Jurkat, Clone E6-1 (cell line): ENCODE data around the gene VSIG8.
A peak's percentile ranks its signal among the peaks of the same experiment; 100 is the strongest.

ENCODE experiments used
- DNase-seq: peaks from one replicate; pipeline ENCODE4 v3.0.0-alpha.2; 2011; ENCODE audit warnings: low read depth, low spot score
- H3K4me3 ChIP-seq: 2 replicates; pipeline ENCODE4 v1.5.1; 2011; ENCODE audit warnings: mild to moderate bottlenecking, low read length, control low read depth, moderate library complexity

The VSIG8 gene

DNA sequence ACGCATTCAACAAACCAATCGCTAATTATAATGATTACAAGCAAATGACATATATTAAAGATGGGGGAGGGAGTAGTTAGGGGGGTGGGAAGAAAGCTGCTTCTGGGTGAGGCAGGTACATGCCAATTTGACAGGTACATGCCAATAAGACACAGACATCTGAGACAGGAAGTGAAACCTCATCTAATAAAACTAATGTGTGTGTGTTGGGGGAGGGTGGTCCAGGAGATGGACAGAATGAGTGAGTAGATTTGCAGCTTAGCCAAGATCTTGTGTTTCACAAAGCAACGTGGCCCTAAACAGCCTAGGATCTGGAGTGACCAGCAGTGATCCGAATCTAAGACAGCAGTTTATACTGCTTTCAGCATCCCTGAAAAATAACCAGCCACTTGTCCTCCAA, 26.7 kb upstream of the VSIG8 start:
- no peak for DNase-seq
- H3K4me3 ChIP-seq = no peak overlapping the region

DNA sequence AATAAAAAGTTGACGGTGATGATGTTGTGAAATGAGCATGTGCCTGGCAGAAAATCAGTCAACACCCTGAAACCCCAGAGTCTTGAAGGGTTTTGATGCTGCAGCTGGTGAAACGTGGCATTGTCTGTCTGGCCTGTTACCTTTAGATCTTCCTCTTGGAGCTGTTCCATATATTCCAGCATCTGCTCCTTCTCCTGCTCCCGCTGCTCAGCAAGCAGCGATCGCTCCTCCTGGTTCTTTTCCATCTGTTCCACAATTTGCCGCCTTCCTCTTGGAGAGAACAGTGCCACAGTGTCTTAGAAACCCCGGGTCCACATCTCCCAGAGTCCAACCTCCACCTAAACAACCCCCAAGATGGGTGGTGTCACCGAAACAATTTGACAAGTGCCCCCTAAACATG, 21.8 kb upstream of the VSIG8 start:
- no peak for DNase-seq
- no peak overlapping the region for H3K4me3 ChIP-seq

DNA sequence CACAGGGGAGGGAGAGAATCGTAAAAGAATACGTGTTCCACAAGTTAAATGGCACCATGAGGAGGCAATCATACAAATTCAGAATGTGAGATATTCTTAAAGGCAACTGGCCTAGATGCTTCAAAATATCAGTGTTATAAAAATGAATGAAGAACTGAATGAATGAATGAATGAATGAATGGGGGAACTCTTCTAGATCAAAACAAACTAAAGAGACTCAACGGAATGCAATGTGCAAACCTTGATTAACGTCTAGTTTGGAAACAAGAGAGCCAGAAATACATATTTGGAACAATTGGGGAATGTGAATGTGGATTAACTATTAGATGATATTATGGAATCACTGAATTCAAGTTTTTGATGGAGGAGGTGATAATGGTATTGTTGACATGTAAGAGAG, 20.7 kb upstream of the VSIG8 start:
- DNase-seq = no peak
- no peak overlapping the region for H3K4me3 ChIP-seq

DNA sequence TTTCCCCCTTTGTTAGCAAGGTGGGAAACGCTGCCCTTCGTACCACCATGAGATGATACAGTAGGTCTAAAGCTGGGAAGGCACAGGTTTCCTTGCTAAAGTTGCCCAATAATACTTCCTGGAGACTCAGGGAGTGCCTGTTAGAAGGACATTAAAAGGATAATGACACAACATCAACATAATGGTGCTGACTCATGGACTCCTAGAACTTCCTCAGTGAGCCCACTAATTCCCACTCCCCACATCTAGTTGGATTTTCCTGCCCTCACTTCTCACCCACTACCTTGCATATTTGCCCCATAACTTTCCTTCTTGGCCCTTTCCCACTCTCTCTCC, 20.0 kb upstream of the VSIG8 start:
- no peak for DNase-seq
- H3K4me3 ChIP-seq = no peak overlapping the region

DNA sequence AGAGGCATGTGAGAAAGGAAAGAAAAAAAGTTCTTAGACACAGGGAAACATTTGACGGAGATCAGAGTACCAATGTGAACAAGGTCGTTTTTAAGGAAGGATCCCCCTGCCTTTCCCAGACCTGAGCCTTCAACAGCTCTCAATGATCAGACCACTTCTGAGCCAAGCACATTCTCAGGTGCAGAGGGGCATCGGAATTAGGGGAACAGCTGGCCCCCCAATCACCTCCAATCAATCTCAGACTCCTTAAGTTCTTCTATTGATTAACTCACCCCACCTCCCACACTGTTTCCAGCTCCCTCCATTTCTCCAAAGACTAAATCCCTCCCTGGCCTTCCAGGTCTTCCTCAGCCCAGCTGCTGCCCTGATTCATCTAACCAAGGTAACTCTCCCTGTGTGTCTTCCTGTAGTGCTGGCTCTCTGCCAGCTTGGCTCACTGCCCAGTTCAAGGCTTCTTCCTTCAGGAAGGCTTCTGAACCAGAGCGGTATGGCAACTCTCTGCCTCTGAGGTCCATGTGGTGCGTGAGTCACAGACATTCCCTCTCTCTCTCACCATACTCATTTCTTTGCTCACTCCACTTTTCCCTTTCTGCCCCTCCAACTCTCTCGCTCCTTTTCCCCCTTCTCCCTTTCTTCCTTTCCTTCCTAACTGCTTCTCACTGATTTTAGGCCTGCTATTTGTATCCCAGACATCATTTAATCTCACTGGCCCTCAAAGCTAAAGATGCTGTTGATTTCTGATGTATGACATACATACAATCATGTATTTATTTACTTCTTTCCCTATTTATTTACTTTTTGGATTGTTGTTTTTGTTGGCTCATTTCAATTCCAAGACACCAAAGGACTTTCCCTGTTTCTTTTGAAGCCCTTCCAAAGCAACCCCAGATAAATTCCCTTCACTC, 19.4 kb upstream of the VSIG8 start:
- no peak overlapping the region for H3K4me3 ChIP-seq
- DNase-seq = peak; percentile 30

DNA sequence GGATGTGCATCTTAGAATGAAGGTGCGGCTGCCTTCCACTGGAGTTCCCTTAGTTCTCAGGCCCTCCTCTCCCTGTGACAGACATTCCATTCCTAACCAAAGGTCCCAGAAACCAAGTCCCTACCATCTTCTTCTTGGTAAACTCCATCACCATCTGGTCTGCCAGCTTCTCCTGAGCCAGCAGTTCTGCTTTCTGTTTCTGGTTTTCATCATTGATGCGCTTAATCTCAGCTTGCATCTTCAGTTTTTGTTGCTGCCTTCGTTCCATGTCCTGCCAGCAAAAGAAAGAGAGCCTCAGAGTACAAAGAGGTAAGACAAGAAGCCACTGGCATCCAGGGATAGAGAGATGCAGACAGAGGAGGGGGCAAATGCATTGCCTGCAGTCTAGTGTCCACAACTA, 18.0 kb upstream of the VSIG8 start:
- no peak for DNase-seq
- H3K4me3 ChIP-seq = no peak overlapping the region

DNA sequence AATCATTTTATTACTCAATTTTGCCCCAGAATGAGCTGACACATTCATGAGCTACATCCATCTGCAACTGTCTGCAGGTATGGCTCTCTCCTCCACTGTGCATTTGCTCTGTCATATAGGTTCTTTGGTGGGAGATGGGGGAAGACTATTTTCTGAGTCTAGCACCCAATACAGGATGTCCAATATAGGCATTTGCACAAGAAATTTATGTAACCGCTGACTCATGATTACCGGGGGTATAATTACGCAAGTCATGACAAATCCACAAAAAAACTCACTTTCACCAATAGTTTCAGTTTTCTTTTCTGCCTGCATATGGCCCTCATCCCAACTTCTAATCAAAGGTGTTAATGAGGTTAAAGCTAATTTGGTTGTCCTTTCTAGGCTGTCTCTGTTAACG, 17.5 kb upstream of the VSIG8 start:
- no peak overlapping the region for H3K4me3 ChIP-seq
- DNase-seq = no peak

DNA sequence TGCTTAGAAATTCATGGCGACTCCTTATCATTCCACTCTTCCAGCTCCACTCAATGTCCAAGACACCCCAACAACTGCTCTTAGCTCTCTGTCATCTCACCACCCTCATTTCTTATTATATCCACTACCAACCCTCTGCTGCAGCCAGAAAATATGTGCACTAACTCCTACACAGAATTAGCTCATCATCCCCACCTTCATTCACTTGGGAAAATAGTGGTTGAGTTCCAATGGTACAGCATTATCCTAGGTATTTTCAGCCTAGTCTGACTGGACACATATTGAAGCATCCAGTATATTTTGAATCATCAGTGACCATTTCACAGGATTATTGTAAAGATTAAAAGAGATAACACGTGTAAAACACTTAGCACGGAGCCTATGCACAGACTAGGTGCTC, 16.7 kb upstream of the VSIG8 start:
- H3K4me3 ChIP-seq = no peak overlapping the region
- DNase-seq = no peak

DNA sequence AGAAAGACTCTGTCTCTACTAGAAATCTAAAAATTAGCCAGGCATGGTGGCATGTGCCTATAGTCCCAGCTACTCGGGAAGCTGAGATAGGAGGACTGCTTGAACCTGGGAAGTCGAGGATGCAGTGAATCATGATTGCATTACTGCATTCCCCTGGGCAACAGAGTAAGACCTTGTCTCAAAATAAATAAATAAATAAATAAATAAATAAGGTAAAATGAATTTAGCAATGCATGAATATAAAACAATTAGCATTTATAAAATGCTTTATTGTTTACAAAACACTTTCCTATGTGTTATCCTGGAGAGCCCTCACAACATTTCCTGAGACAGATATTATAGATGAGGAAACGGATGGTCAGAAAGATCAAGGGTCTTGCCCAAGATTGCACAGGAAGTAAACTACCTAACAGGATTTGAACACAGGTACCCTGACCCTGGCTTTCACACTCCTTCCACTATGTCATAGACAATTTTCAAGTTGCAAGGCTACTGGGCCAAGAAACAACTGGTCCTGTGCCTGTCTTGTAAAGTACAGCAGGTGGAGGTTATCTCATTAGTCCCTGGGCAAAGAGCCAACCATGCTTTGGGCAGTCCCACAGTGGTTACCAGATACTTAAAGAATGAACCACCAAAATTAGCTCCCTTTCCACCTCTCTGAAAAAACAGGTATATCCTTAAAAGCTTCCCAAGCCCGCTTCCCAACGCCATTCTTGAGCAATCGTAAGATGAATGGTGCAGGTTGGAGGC, 15.4 kb upstream of the VSIG8 start:
- DNase-seq = no peak

DNA sequence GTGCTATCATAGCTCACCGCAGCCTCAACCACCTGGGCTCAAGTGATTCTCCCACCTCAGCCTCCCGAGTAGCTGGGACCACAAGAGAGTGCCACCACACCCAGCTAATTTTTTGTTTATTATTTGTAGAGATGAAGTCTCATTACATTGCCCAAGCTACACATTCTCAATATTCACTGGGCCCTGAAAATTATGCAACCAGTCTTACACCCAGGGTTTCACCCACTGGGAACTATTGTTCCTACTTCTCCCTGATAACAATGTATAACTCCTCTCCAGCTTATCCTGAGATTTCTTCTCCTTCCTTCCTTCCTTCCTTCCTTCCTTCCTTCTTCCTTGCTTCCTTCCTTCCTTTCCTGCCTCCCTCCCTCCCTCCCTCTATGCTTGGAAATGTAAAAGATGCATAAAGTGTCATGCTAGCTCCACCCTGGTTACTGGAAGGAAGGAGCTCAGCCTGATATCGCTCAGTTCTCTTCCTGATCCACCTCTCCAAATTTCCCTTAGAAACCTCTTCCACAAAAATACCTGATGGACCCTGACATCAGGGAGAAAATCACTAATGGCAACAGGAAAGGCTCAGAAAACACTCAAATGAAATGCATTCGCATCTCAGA, 11.2 kb upstream of the VSIG8 start:
- DNase-seq = no peak
- H3K4me3 ChIP-seq = no peak overlapping the region

More for the DNA sequence above, 15.4 kb upstream of the VSIG8 start:
- H3K4me3 ChIP-seq = no peak overlapping the region

DNA sequence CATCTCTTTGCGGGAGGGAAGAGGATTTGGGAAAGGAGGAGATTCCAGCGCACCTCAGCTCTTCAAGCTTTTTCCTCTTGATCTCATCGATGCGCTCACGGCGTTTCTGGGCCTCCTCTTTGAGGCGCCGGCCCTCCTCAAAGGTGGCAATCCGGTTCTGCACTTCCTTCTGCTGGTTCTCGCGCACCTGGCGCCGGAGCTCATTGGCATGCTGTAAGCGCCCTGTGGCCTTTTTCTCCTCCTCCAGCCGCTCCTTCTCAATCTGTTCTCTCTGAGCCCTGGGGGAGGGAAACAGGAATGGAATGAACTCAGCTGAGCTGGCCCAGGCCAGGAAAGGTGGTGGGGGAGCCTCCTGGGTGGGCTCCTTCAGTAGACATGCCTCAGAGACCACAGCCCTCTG, 10.4 kb upstream of the VSIG8 start:
- no peak overlapping the region for H3K4me3 ChIP-seq
- no peak for DNase-seq

DNA sequence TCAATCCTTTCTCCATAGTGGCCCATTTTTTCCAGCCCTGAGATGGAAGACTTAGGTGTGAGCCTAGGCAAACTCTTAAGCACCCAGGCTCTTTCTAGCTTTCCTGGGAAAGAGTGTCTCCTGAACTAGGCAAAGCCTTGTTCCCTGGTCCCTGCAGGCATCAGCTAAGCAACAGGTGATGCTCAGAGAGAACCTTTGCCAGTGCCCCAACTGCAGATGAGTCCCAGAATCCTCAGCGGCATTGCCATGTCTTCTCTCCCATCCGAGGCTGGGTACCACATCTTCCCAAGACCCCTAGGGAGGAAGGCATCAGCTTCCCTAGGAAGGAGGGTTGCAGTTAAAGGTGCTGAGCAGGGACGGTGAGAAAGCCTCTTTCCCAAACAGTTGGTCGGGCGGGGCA, 8.2 kb upstream of the VSIG8 start:
- no peak overlapping the region for H3K4me3 ChIP-seq
- DNase-seq = no peak

DNA sequence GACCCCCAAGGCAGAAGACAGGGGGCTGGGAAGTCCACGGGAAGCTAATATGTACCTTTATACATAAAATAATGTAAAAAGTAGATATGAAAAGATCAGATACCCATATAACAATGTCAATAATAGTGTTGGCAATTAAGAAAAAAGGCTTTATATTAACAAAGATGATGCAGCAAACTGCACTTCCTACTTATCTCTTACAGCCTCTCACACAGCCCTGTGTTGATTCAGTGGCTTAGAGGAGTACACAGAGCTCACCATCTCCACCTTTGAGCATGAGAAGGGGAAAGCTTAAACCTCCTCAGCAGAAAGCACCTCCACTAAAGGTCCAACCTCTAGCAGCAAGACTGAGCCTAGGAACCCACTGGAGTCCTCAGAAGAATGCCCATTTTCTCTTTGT, 7.2 kb upstream of the VSIG8 start:
- DNase-seq = no peak
- H3K4me3 ChIP-seq = no peak overlapping the region

DNA sequence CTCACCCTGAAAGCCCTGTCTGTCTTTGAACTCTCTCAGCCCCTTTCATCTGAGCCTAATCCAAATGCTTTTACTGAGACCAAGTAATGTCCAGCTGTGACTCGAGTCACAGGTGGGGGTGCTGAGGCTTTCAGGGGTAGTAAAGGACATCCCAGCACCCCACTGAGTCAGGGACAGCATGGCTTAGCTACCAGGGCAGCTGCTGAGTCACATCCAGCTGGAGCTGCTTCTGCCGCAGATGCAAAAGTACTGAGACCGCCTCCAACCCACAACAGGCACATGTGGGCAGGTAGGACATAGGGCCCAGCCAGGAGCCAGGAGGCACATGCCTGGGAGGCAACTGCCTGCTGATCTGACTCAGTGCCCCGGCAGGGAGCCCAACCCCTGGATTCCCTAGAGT, 6.7 kb upstream of the VSIG8 start:
- DNase-seq = peak; percentile 76
- H3K4me3 ChIP-seq = no peak overlapping the region

DNA sequence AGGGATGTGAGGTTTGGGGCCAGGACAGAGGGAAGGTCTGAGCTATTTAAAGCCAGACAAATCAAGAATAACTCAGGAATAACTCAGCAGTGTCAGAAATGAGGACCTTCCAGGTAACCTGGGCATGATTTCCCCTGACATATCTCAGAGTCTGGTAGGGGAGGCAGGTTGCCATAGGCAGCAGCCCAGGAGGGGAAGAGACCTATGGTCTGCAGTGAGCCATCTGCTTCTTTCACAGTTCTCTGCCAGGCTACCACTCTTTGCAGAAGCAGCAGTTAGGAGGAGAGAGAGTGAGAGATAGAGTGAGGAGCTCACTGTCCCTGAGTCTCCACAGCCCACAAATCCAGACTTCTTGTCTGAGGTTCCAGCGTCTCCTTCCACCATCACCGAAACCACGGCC, 6.3 kb upstream of the VSIG8 start:
- no peak for DNase-seq
- no peak overlapping the region for H3K4me3 ChIP-seq

DNA sequence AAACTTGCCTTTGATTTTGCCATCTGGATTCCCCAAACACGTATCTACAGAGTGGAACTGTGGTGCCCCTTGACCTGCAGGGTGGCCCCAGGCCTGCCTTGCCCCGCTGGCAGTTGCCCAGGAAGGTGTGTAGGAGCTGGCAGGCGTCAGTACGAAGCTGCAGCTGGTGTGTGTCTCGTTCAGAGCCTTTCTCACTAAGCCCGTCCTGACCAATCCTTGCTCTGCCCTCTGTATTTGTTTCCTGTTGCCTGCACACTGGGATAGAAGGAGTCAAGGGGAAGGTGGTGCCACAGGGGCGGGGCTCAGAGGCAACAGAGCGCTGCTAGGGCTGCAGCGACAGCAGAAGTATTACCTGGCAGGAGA, 5.2 kb upstream of the VSIG8 start:
- no peak for DNase-seq
- H3K4me3 ChIP-seq = no peak overlapping the region

DNA sequence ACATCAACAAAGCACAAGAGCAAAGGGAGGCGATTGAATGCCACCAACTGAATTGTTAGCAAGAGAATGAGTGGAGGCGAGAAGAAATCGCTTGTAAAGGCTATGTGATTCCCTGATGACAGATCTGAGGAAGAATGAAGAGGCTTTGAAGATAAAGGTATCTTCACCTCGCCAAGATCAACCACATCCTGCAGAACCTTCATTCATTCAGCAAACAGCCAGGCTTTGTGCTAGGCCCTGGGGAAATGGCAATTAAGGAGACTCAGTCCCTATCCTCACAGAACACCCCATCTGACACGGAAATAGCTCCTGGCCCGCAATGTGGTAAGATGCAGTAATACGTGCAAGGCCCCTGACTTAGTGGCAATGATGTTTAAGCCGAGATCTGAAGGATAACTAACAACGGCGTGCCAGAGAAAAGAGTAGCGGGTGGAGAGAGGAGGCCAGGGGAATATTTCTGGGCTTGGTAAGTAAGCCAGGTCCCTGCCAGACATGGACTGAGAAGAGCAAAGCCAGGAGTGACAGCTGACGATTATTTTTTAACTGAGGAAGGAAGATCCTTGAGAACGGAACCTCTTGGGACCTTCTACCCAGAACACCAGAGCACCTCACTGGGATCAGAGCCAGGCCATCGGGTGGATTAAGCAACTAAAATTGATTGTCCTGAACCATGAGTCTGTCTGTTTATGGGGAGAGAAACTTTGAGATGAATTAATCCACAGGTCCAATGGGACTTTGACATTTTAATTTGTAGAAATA, 4.6 kb upstream of the VSIG8 start:
- no peak overlapping the region for H3K4me3 ChIP-seq
- peak; percentile 91 for DNase-seq

DNA sequence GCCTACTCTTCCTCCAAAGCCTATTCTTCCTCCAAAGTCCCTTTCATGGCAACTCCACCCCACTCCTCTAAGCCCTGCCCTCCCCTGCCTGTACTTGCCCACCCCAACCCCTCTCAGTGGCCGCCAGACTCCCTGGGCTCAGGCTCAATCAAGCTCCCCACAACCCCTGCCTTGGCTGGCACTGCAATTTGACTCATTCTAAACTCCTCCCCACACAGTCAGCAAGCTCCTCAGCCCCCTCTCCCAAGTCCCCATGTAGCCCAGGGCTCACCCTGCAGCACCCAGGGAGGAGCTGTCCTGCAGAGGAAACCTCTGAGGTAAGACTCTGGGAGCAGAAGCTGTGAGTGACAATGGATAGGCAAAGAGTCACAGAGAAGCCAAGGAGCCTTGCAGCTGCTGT, 3.6 kb upstream of the VSIG8 start:
- no peak overlapping the region for H3K4me3 ChIP-seq
- DNase-seq = no peak

DNA sequence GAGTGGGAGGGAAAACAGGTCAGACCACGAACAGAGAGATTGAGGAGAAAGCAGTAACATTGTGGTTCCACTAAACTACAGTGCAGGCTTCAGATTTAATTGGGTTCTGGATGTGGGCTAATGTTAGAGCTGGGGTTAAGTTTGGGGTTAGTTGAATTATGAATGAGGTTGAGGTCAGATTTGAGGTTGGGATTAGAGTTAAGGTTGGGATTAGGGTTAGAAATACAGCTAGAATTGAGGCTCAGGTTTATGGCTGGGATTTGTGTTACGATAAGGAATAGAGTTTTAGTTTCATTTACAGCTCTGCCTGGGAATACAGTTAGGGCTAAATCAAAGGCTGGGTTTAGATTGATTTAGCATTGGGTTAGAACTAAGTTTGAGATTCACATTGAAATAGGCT, 1.8 kb upstream of the VSIG8 start:
- no peak for DNase-seq
- no peak overlapping the region for H3K4me3 ChIP-seq

DNA sequence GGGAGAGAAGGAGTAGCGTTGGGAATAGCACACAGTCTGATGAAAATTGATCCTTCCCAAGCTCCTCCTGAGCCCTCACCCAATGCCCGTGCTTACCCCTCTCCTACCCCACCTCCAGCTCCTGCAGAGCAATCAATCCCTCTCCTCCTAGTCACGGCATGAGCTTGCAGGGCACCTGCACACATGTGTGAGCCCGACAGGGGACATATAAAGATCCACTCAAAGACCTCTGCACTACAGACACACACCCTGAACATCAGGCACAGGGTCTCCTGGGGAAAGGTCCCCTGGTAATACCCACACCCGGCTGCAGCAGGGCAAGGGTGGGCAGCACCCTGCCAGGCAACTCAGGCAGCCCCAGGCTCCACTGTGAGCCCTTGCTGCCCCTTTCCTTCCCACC, 426 bp downstream of the VSIG8 start:
- no peak overlapping the region for H3K4me3 ChIP-seq
- DNase-seq = no peak
